Aortic smooth muscle cell (primary cell): ENCODE measurements around the gene TRIM6. TPM values are rescaled to one million over a fixed set of nuclear protein-coding genes. Genes with fewer than 3 reads are reported as not detected.

Experiments used
- total RNA-seq: library from RNA; depleted of rRNA; stranded (reverse); fragments of >200 nt; gene quantifications from 2 replicates; pipeline ENCODE4 v1.2.3, GENCODE V29; 2014

Gene TRIM6
- 2.9 and 3.9 TPM in 2 replicates for total RNA-seq

GRCh38 chr11:5596607-5597201 is at the start of gene TRIM6:
TSS of gene TRIM6 (plus strand) at chr11:5596637. CDS start at chr11:5596898, 261 bp downstream.

DNA sequence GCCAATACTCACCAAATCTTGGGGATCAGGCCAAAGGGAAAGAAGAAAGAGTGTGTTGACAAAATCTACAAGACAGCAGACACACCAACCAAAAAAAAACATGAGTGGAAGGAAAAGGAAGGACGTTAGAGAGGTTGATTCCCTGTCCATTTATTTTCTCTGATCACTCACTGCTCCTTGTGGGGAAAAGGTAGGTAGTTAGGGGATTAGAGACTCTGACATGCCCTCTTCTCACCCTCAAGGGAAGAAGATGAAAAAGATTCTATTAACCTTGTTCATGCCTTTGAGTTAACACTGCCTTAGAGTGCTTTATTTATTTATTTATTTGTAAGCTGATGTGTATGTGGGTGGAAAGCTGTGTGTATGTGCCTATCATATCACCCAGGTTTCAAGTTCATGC is 48.0 kb upstream of the TRIM6 start, which contains the start of gene OR52H1:
OR52H1 (minus strand) TSS at position 101 of the 400 bp plus-strand sequence. CDS start 3,035 bp downstream, outside the sequence.

DNA sequence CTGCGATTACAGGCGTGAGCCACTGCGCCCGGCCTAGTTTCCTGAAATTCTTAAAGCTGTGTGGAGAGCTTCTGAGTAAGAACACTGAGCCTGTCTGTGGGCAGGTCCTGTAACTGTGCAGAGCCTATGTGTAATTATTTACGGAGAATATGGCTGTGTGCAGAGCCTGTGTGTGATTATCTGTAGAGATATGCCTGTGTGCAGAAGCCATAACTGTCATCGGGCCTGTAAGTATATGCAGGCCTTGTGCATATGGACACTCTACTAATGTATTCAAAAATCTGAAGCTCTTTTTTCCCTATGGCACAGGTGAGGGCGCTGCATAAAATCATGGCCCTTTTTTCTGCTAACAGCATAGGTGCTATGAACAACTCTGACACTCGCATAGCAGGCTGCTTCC is 15.9 kb upstream of the TRIM6 start, which contains the start of gene OR52B6:
OR52B6 (plus strand) TSS at position 301 of the 400 bp plus-strand sequence; CDS start at position 301, 0 bp downstream.

GRCh38 chr11:5624489-5625279 is 28.2 kb downstream of the TRIM6 start, which contains the start of gene TRIM34:
TSS of gene TRIM34 (plus strand) at chr11:5625001. CDS start at chr11:5632332, 7,331 bp downstream.

Other genes with a start within 250 kb of the TRIM6 start
- gene OR51B6, start 245.1 kb upstream of the TRIM6 start, total RNA-seq = not detected in 2 replicates
- gene OR51M1, start 212.8 kb upstream of the TRIM6 start, total RNA-seq = not detected in 2 replicates
- not detected in 2 replicates for gene OR51Q1, start 174.5 kb upstream of the TRIM6 start, total RNA-seq
- 0.06 TPM in 1 of 2 replicates, not detected in the other for gene OR51I1, start 155.1 kb upstream of the TRIM6 start, total RNA-seq
- not detected in 2 replicates for gene OR51I2, start 147.3 kb upstream of the TRIM6 start, total RNA-seq
- gene OR52D1, start 108.0 kb upstream of the TRIM6 start, total RNA-seq = not detected in 2 replicates
- gene UBQLN3, start 86.7 kb upstream of the TRIM6 start, total RNA-seq = 0.06 and 0.13 TPM in 2 replicates
- gene UBQLNL, start 79.9 kb upstream of the TRIM6 start, total RNA-seq = 0.12 and 0.13 TPM in 2 replicates
- gene OR52H1, start 48.1 kb upstream of the TRIM6 start, total RNA-seq = 0.66 and 0.87 TPM in 2 replicates
- not detected in 2 replicates for gene OR52B6, start 15.8 kb upstream of the TRIM6 start, total RNA-seq
- gene TRIM34, start 28.4 kb downstream of the TRIM6 start, total RNA-seq = 16.4 and 21.3 TPM in 2 replicates
- gene TRIM5, start 88.4 kb downstream of the TRIM6 start, total RNA-seq = 36.5 and 55.3 TPM in 2 replicates
- gene TRIM22, start 93.2 kb downstream of the TRIM6 start, total RNA-seq = 69.4 and 128 TPM in 2 replicates
- 0.06 TPM in 1 of 2 replicates, not detected in the other for gene OR56B1, start 139.8 kb downstream of the TRIM6 start, total RNA-seq
- gene OR52N4, start 157.6 kb downstream of the TRIM6 start, total RNA-seq = not detected in 2 replicates
- gene OR52N5, start 186.7 kb downstream of the TRIM6 start, total RNA-seq = not detected in 2 replicates
- not detected in 2 replicates for gene OR52N1, start 194.6 kb downstream of the TRIM6 start, total RNA-seq
- gene OR52N2, start 212.3 kb downstream of the TRIM6 start, total RNA-seq = not detected in 2 replicates
- gene OR52E6, start 245.3 kb downstream of the TRIM6 start, total RNA-seq = not detected in 2 replicates